OCI-LY1 (cell line): ENCODE results near the gene DAPL1.

Source experiments
- H2AFZ ChIP-seq: fragments of 200-600 bp; sonication (generic), shearing (Covaris generic); 2 replicates; pipeline ENCODE4 v1.6.0; 2014; ENCODE audit warnings: antibody characterized with exemption, mild to moderate bottlenecking, low read length
- H3F3A ChIP-seq: fragments of 200-600 bp; sonication (generic), shearing (Covaris generic); 2 replicates; pipeline ENCODE4 v1.6.0; 2014; ENCODE audit warnings: mild to moderate bottlenecking, antibody characterized with exemption, low read length, moderate library complexity; ENCODE audit not compliant: insufficient read depth
- H3K27ac ChIP-seq: fragments of 200-600 bp; sonication (generic); 2 replicates; pipeline ENCODE4 v1.5.1; 2014; ENCODE audit warnings: low read length, mixed run types, mild to moderate bottlenecking, low read depth; ENCODE audit not compliant: poor library complexity, severe bottlenecking
- H3K27me3 ChIP-seq: fragments of 200-600 bp; sonication (generic); 2 replicates; pipeline ENCODE4 v1.6.0; 2014; ENCODE audit warnings: antibody characterized with exemption, mild to moderate bottlenecking, low read length, moderate library complexity; ENCODE audit not compliant: insufficient read depth
- H3K36me3 ChIP-seq: fragments of 200-600 bp; sonication (generic); 2 replicates; pipeline ENCODE4 v1.6.1; 2014; ENCODE audit warnings: mild to moderate bottlenecking, antibody characterized with exemption, low read length, moderate library complexity, mixed read lengths; ENCODE audit not compliant: insufficient read depth
- H3K4me1 ChIP-seq: fragments of 200-600 bp; sonication (generic); 2 replicates; pipeline ENCODE4 v1.5.1; 2014; ENCODE audit warnings: mild to moderate bottlenecking, low read length, moderate library complexity; ENCODE audit not compliant: insufficient read depth, severe bottlenecking
- H3K4me2 ChIP-seq: fragments of 200-600 bp; sonication (generic), shearing (Covaris generic); 2 replicates; pipeline ENCODE4 v1.6.1; 2014; ENCODE audit warnings: low read length
- H3K4me3 ChIP-seq: fragments of 200-600 bp; sonication (generic); 2 replicates; pipeline ENCODE4 v1.5.1; 2014; ENCODE audit warnings: low read length, low read depth, mild to moderate bottlenecking, mixed read lengths; ENCODE audit not compliant: poor library complexity, severe bottlenecking
- H3K79me2 ChIP-seq: fragments of 200-600 bp; shearing (Covaris generic); 2 replicates; pipeline ENCODE4 v1.6.1; 2016; ENCODE audit warnings: mixed run types, low read length, mixed read lengths; ENCODE audit not compliant: insufficient read depth
- H3K9ac ChIP-seq: fragments of 200-600 bp; sonication (generic), shearing (Covaris generic); 2 replicates; pipeline ENCODE4 v1.6.1; 2014; ENCODE audit warnings: mild to moderate bottlenecking, low read length, mixed read lengths
- H3K9me2 ChIP-seq: fragments of 200-600 bp; sonication (generic), shearing (Covaris generic); 2 replicates; pipeline ENCODE4 v1.6.1; 2014; ENCODE audit warnings: low read depth, mild to moderate bottlenecking, low read length, mixed read lengths
- H3K9me3 ChIP-seq: fragments of 200-600 bp; shearing (Covaris generic); 2 replicates; pipeline ENCODE4 v1.6.1; 2014; ENCODE audit warnings: low read length, mixed read lengths
- H4K20me1 ChIP-seq: fragments of 200-600 bp; sonication (generic), shearing (Covaris generic); 2 replicates; pipeline ENCODE4 v1.6.0; 2016; ENCODE audit warnings: mild to moderate bottlenecking, low read length; ENCODE audit not compliant: insufficient read depth
- CTCF ChIP-seq: fragments of 200-600 bp; sonication (generic), shearing (Covaris generic); IDR thresholded peaks from 2 replicates; pipeline ENCODE4 v1.5.1; 2017; ENCODE audit warnings: mild to moderate bottlenecking, antibody characterized with exemption, low read length, moderate library complexity, mixed read lengths
- EZH2 ChIP-seq: fragments of 200-600 bp; sonication (generic), shearing (Covaris generic); IDR thresholded peaks from 2 replicates; pipeline ENCODE4 v1.8.0; 2017; ENCODE audit warnings: borderline replicate concordance, mixed run types, mild to moderate bottlenecking, antibody characterized with exemption, low read length, moderate library complexity, mixed read lengths

The DAPL1 gene

GRCh38 chr2:158815166-158815565 lies 20.0 kb downstream of the DAPL1 start:
- Histone ChIP-seq H4K20me1 (no peaks in the 10 kb centered on the region), H3K79me2 (no peaks in the 10 kb centered on the region), H3K36me3 (no peaks in the 10 kb centered on the region), H3K9ac (no peak overlapping the region), H3K9me3 (no peaks in the 10 kb centered on the region), H3K4me2 (no peak overlapping the region), H3K4me1 (no peaks in the 10 kb centered on the region), H3K4me3 (no peak overlapping the region), H3K27me3 (no peaks in the 10 kb centered on the region), H3F3A (no peaks in the 10 kb centered on the region), H3K27ac (no peak overlapping the region), H3K9me2 (no peaks in the 10 kb centered on the region), H2AFZ (no peak overlapping the region)
- TF ChIP-seq CTCF (no peak), EZH2 (no peak)

- H4K20me1 ChIP-seq: no peaks in the 10 kb centered on the region
- H3K36me3 ChIP-seq: no peaks in the 10 kb centered on the region
- no peak for TF ChIP-seq CTCF
- no peak for TF ChIP-seq EZH2
- H3K27ac ChIP-seq: no peak overlapping the region
- H3K79me2 ChIP-seq: no peaks in the 10 kb centered on the region
- H3K27me3 ChIP-seq: no peaks in the 10 kb centered on the region
- no peaks in the 10 kb centered on the region for H3K4me1 ChIP-seq
- H3K4me3 ChIP-seq: no peak overlapping the region
- no peaks in the 10 kb centered on the region for H3K9me2 ChIP-seq
- H3F3A ChIP-seq: no peaks in the 10 kb centered on the region
- H3K9ac ChIP-seq: no peak overlapping the region
- no peak overlapping the region for H2AFZ ChIP-seq
- no peaks in the 10 kb centered on the region for H3K9me3 ChIP-seq
- no peak overlapping the region for H3K4me2 ChIP-seq
Measured at GRCh38 chr2:158815658-158816057, 20.5 kb downstream of the DAPL1 start.

GRCh38 chr2:158817588-158817987 lies 22.5 kb downstream of the DAPL1 start:
- no peak for TF ChIP-seq EZH2
- no peak for TF ChIP-seq CTCF
- Histone ChIP-seq H4K20me1 (no peaks in the 10 kb centered on the region), H3K79me2 (no peaks in the 10 kb centered on the region), H3K9me2 (no peaks in the 10 kb centered on the region), H3K36me3 (no peaks in the 10 kb centered on the region), H3K27ac (no peak overlapping the region), H2AFZ (no peak overlapping the region), H3K9me3 (no peaks in the 10 kb centered on the region), H3K4me2 (no peak overlapping the region), H3K27me3 (no peaks in the 10 kb centered on the region), H3K9ac (no peak overlapping the region), H3K4me3 (no peak overlapping the region), H3F3A (no peaks in the 10 kb centered on the region), H3K4me1 (no peaks in the 10 kb centered on the region)
